A673 (cell line): ENCODE measurements around the gene ACD.

Source experiments
- CTCF ChIP-seq: fragments of 300-800, 200-600 bp; sonication (generic); conservative IDR thresholded peaks from 2 replicates; pipeline ENCODE4 v1.5.1; 2017; ENCODE audit warnings: low read depth, mild to moderate bottlenecking, antibody characterized with exemption, low read length, moderate library complexity, mixed read lengths
- EZH2 ChIP-seq: fragments of 200-600 bp; sonication (generic); IDR thresholded peaks from 2 replicates; pipeline ENCODE4 v1.6.1; 2017; ENCODE audit warnings: borderline replicate concordance, low read depth, mild to moderate bottlenecking, mixed read lengths, antibody characterized with exemption, low read length; ENCODE audit not compliant: poor library complexity, severe bottlenecking

DNA sequence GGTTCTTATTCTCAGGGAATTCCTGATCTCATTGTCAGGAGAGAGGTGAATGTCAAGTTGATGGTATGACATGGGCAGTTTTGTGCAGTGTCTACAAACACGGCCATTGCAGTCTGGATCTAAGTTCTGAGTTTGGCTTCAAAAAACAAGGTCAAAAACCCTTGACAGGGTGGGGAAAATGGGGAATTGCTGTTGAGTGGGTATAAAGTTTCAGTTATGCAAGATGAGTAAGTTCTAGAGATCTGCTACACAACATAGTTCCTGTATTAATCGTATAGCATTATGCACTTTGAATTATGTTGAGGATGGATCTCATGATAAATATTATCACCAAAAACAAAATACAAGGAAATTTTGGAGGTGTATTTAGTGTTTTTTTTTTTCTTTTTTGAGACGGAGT lies 51.7 kb downstream of the ACD start:
- TF ChIP-seq CTCF = no peak
- TF ChIP-seq EZH2 = no peak
